HG03280 (cell line): Measurements from ENCODE around the gene AVPR2.

Experiments used
- ATAC-seq: cut with Tn5 transposase; IDR thresholded peaks from one replicate; pipeline ENCODE4 v1.9.1; 2021; ENCODE audit warnings: mild to moderate bottlenecking, moderate library complexity; ENCODE audit not compliant: unreplicated experiment

AVPR2 gene

GRCh38 chrX:153930011-153930910 is 25.8 kb downstream of the AVPR2 start:
- ATAC-seq: no peak

- no peak for ATAC-seq
Observed at GRCh38 chrX:153931151-153931550, 26.7 kb downstream of the AVPR2 start.

- ATAC-seq: no peak
Observed at GRCh38 chrX:153931748-153932147, 27.3 kb downstream of the AVPR2 start.

- no peak for ATAC-seq
Observed at GRCh38 chrX:153932220-153932915, 27.9 kb downstream of the AVPR2 start.

GRCh38 chrX:153933748-153934147 is 29.3 kb downstream of the AVPR2 start:
- ATAC-seq: no peak

- ATAC-seq: peak; percentile 6
Observed at GRCh38 chrX:153934148-153934761, 29.8 kb downstream of the AVPR2 start.

- ATAC-seq: peak; percentile 88
Observed at GRCh38 chrX:153934762-153935325, 30.4 kb downstream of the AVPR2 start, which contains the start of gene NAA10. Gene NAA10, minus strand, starts transcription at chrX:153935037. Its CDS starts 133 bp downstream, at chrX:153934904.

GRCh38 chrX:153935326-153935851 is 30.9 kb downstream of the AVPR2 start:
- ATAC-seq: no peak

GRCh38 chrX:153937056-153937455 is 32.6 kb downstream of the AVPR2 start:
- ATAC-seq: no peak

GRCh38 chrX:153938226-153938786 is 33.8 kb downstream of the AVPR2 start:
- no peak for ATAC-seq

GRCh38 chrX:153939573-153939972 is 35.1 kb downstream of the AVPR2 start:
- ATAC-seq: no peak

GRCh38 chrX:153941336-153942252 is 37.1 kb downstream of the AVPR2 start:
- no peak for ATAC-seq

- no peak for ATAC-seq
Observed at GRCh38 chrX:153944140-153944799, 39.8 kb downstream of the AVPR2 start, which contains the start of gene RENBP. Gene RENBP, minus strand, starts transcription at chrX:153944643. Its CDS starts 33 bp downstream, at chrX:153944610.

- ATAC-seq: no peak
Observed at GRCh38 chrX:153944800-153945150, 40.3 kb downstream of the AVPR2 start.

GRCh38 chrX:153945956-153946943 is 41.8 kb downstream of the AVPR2 start:
- no peak for ATAC-seq

GRCh38 chrX:153947009-153947769 is 42.7 kb downstream of the AVPR2 start:
- ATAC-seq: peak; percentile 66

GRCh38 chrX:153948002-153948466 is 43.6 kb downstream of the AVPR2 start:
- no peak for ATAC-seq
